ENCODE measurements around the gene ADCY7. TPM values are rescaled to one million over a fixed set of nuclear protein-coding genes. Genes with fewer than 3 reads are reported as not detected.

Gene ADCY7
- total and polyA plus RNA-seq, 2 of the 4 experiments (the other 2 are of a cell fraction), result 15.2 to 17.1 TPM

DNA sequence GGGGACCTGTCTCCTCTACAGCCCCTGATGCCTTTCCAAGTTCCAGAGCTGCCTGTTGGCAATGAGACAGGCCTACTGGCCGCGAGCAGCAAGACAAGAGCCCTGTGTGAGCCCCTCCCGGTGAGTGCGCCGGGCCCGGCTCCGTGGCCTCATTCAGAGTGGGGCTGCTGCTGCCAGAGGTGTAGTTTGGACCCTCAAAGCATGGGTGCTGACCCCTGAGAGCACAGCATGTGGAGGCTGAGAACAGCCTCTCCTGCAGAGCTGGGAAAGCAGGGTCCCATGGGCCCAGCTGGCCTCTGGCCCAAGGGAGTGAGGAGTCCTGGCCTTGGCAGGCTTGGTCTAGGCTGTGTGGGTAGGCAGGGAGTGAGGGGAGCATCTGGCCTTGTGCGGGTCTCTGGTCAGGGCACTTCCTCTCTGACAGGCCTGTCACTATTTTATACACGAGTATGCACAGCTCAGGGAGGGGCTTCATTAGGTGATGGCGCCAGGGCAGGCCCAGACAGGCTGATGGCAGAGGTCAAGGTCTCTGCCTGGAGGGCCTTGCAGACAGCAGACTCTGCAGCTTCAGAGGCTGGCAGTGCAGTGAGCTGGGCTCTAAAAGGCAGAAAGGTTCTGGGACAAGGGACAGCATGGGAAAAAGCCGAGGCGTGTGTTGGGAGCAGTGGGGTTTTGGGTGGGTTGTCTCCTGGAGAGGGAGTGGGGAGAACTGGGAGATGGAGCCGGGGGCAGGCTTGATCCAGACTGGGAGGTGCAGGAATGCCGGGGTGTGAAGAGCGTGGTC is 43.4 kb downstream of the ADCY7 start:
- H3K18ac ChIP-seq (ENCODE audit: low read depth, low read length), result no peak overlapping the region
- dilution Hi-C loops (cut with HindIII; ENCODE audit: low sequenced_read_pairs, unreplicated experiment), result no loop called here

More for the DNA sequence above, 43.4 kb downstream of the ADCY7 start:
- H3K27me3 ChIP-seq (ENCODE audit: control insufficient read depth, insufficient read depth, low read length), result no peaks in the 10 kb centered on the region
- H3K79me1 ChIP-seq (ENCODE audit: low read depth in 1 of 2, low read length in 2 of 2), result peaks cover 0 to 4% of the 10 kb centered on the region in 2 experiments; a peak in 1 of 4 replicates
- peak overlapping the region; percentile 5 for H2AK9ac ChIP-seq (replicated peaks; ENCODE audit: low read depth, low read length, poor library complexity)
- no peak for DNase-seq
- intact Hi-C loops (cut with micrococcal nuclease) (no loop called here), in situ Hi-C loops (cut with MboI; ENCODE audit: low sequenced_read_pairs) (no loop called here)
- no peak overlapping the region for H2AK5ac ChIP-seq (ENCODE audit: low read depth, low read length)
- H3K14ac ChIP-seq (replicated peaks; ENCODE audit: low read depth, low read length), result no peak overlapping the region
- H2BK5ac ChIP-seq (ENCODE audit: low read depth, low read length, poor library complexity, severe bottlenecking), result no peak overlapping the region
- H4K91ac ChIP-seq (ENCODE audit: insufficient read depth, low read depth, low read length), result no peak overlapping the region
- no peak overlapping the region for H3K4me3 ChIP-seq (ENCODE audit: insufficient read depth, low read depth, low read length)
- H4K20me1 ChIP-seq (ENCODE audit: insufficient read depth, low read length), result 0 out of 2 replicates have a peak, but pooled peaks cover 4% of the 10 kb centered on the region
- no peak overlapping the region for H3K4me2 ChIP-seq (ENCODE audit: low read depth, low read length)
- H3K9me1 ChIP-seq (ENCODE audit: insufficient read depth, low read length), result peaks cover 5% of the 10 kb centered on the region; the same call in 1 of the 2 replicates
- H3K56ac ChIP-seq (ENCODE audit: extremely low read depth, insufficient read depth, low read length), result no peak overlapping the region
- no TSS peak for BruUV-seq (replicated peaks)
- H3K9me3 ChIP-seq (ENCODE audit: control insufficient read depth, insufficient read depth, low read length), result no peaks in the 10 kb centered on the region
- TF ChIP-seq CHD1 (IDR thresholded peaks at IDR 0.05; ENCODE audit: low read depth, low read length), result no peak
- TF ChIP-seq SMC3 (IDR thresholded peaks at IDR 0.05; ENCODE audit: low read depth, low read length), result no peak
- TF ChIP-seq RAD21 (IDR thresholded peaks at IDR 0.05; ENCODE audit: low read length), result no peak
- TF ChIP-seq RFX5 (IDR thresholded peaks at IDR 0.05; ENCODE audit: low read depth, low read length), result no peak
- no peak for TF ChIP-seq CTCF (conservative IDR thresholded peaks at IDR 0.05; ENCODE audit: low read depth, low read length)
- TF ChIP-seq MAZ (IDR thresholded peaks at IDR 0.05; ENCODE audit: borderline replicate concordance, low read depth, low read length), result no peak
- TF ChIP-seq FOS (IDR thresholded peaks at IDR 0.05; ENCODE audit: low read depth, low read length), result no peak
- TF ChIP-seq, protein P1, sequence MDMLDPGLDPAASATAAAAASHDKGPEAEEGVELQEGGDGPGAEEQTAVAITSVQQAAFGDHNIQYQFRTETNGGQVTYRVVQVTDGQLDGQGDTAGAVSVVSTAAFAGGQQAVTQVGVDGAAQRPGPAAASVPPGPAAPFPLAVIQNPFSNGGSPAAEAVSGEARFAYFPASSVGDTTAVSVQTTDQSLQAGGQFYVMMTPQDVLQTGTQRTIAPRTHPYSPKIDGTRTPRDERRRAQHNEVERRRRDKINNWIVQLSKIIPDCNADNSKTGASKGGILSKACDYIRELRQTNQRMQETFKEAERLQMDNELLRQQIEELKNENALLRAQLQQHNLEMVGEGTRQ (IDR thresholded peaks at IDR 0.05; ENCODE audit: low read depth, low read length), result no peak
- no peak for TF ChIP-seq BHLHE40 (IDR thresholded peaks at IDR 0.05; ENCODE audit: low read depth, low read length)
- TF ChIP-seq MAFK (IDR thresholded peaks at IDR 0.05; ENCODE audit: low read depth, low read length), result no peak
- TF ChIP-seq CEBPB (IDR thresholded peaks at IDR 0.05; ENCODE audit: low read depth, low read length), result no peak
- TF ChIP-seq ELK1 (IDR thresholded peaks at IDR 0.05; ENCODE audit: borderline replicate concordance, low read depth, low read length), result no peak
- TF ChIP-seq RCOR1 (IDR thresholded peaks at IDR 0.05; ENCODE audit: insufficient replicate concordance, low read length), result no peak
- TF ChIP-seq MXI1 (IDR thresholded peaks at IDR 0.05; ENCODE audit: borderline replicate concordance, low read depth, low read length), result no peak
- no peak for TF ChIP-seq POLR2A (IDR thresholded peaks at IDR 0.05; ENCODE audit: low read depth, low read length)
- ChIA-PET POLR2A (ENCODE audit: unreplicated experiment) (no interaction called here), CTCF (no interaction called here)
- H2BK20ac ChIP-seq (ENCODE audit: low read depth, low read length), result no peak overlapping the region
- H3K4ac ChIP-seq (ENCODE audit: low read depth, low read length), result peak overlapping the region; percentile 30; the same call in 1 of the 2 replicates
- H3K4me1 ChIP-seq (ENCODE audit: control insufficient read depth, insufficient read depth, low read length), result peaks cover 12% of the 10 kb centered on the region
- WGBS, 2 experiments (ENCODE audit: extremely low coverage in 2 of 2, insufficient read length in 1 of 2), result 89% methylated on average over 12 of the region's 15 CpGs; no CpG with 5 or more reads in 1 of the 2 experiments
- peaks cover 17% of the 10 kb centered on the region for H3K36me3 ChIP-seq (ENCODE audit: control insufficient read depth, insufficient read depth, low read length)
- H2AFZ ChIP-seq (replicated peaks; ENCODE audit: low read length, poor library complexity), result no peak overlapping the region
- no peak overlapping the region for H2BK15ac ChIP-seq (ENCODE audit: low read depth, low read length)
- no peak overlapping the region for H2BK120ac ChIP-seq (ENCODE audit: low read depth, low read length)
- no peak overlapping the region for H3K9ac ChIP-seq (ENCODE audit: low read depth, low read length)
- no peak overlapping the region for H3K23ac ChIP-seq (ENCODE audit: low read depth, low read length)
- no peak overlapping the region for H3K27ac ChIP-seq (ENCODE audit: insufficient read depth, low read length)
- H4K5ac ChIP-seq (ENCODE audit: low read depth, low read length), result no peak overlapping the region
- H4K8ac ChIP-seq (ENCODE audit: low read depth in 2 of 2, low read length in 2 of 2), result no peak overlapping the region
- ATAC-seq (ENCODE audit: low read depth), result no peak

Data from IMR-90 (cell line).